Measurements from ENCODE around the gene RPTN.

DNA sequence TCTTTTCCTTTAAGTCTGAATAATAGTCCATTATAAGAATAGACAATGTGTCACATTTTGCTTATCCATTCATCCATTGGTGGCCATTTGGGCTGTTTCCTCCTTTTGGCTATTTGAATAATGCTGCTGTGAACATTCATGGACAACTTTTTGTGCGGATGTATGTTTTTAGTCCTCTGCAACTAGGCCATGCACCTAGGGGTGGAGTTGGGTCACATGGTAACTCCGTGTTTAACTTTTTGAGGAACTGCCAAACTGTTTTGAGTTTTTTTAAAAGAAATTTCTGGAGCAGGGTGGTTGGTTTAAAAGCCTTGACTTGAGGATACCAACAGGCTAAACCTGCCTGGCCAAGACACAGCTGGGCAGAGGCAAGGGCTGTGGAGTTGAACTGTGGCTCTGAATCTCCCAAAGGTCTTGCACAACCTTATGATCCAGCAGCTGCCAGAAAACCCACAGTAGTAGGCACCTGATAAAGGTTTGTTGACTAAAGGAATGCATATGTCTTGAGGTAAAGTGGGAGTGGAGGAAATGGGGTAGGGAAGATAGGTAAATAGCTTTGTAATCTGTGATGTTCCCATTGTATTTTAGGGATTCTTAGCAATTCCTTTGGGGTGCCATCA lies 5.6 kb upstream of the RPTN start:
- TF ChIP-seq, protein P1, sequence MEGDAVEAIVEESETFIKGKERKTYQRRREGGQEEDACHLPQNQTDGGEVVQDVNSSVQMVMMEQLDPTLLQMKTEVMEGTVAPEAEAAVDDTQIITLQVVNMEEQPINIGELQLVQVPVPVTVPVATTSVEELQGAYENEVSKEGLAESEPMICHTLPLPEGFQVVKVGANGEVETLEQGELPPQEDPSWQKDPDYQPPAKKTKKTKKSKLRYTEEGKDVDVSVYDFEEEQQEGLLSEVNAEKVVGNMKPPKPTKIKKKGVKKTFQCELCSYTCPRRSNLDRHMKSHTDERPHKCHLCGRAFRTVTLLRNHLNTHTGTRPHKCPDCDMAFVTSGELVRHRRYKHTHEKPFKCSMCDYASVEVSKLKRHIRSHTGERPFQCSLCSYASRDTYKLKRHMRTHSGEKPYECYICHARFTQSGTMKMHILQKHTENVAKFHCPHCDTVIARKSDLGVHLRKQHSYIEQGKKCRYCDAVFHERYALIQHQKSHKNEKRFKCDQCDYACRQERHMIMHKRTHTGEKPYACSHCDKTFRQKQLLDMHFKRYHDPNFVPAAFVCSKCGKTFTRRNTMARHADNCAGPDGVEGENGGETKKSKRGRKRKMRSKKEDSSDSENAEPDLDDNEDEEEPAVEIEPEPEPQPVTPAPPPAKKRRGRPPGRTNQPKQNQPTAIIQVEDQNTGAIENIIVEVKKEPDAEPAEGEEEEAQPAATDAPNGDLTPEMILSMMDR (IDR thresholded peaks at IDR 0.05) = no peak
- TF ChIP-seq ZFX (IDR thresholded peaks at IDR 0.05; ENCODE audit: borderline replicate concordance) = no peak

Data from 22Rv1 (cell line).